ACC112 (cell line): ENCODE results near the gene ADGRG1.

ENCODE experiments used
- H2AFZ ChIP-seq: fragments of 200-600 bp; sonication (generic); one replicate; pipeline ENCODE4 v1.6.0; 2017; ENCODE audit warnings: antibody characterized with exemption, low read length; ENCODE audit not compliant: unreplicated experiment
- H3K27ac ChIP-seq: fragments of 200-600 bp; sonication (generic); 2 replicates; pipeline ENCODE4 v1.5.1; 2014; ENCODE audit warnings: low read depth, mild to moderate bottlenecking, antibody characterized with exemption, low read length, moderate library complexity
- H3K27me3 ChIP-seq: fragments of 200-600 bp; sonication (generic); 2 replicates; pipeline ENCODE4 v1.6.1; 2014; ENCODE audit warnings: mild to moderate bottlenecking, antibody characterized with exemption, low read length, moderate library complexity, mixed read lengths; ENCODE audit not compliant: insufficient read depth
- H3K36me3 ChIP-seq: fragments of 200-600 bp; sonication (generic); 2 replicates; pipeline ENCODE4 v1.6.1; 2016; ENCODE audit warnings: mild to moderate bottlenecking, antibody characterized with exemption, low read length, moderate library complexity, mixed read lengths; ENCODE audit not compliant: insufficient read depth
- H3K4me1 ChIP-seq: fragments of 200-600 bp; sonication (generic); one replicate; pipeline ENCODE4 v1.6.1; 2016; ENCODE audit warnings: low read length, mixed read lengths; ENCODE audit not compliant: insufficient read depth, unreplicated experiment, control insufficient read depth
- H3K4me3 ChIP-seq: fragments of 200-600 bp; sonication (generic); 2 replicates; pipeline ENCODE4 v1.5.1; 2014; ENCODE audit warnings: mild to moderate bottlenecking, low read depth, low read length
- H3K79me2 ChIP-seq: fragments of 200-600 bp; sonication (generic); one replicate; pipeline ENCODE4 v1.6.0; 2016; ENCODE audit warnings: low read length; ENCODE audit not compliant: control insufficient read depth, unreplicated experiment, insufficient read depth

Gene ADGRG1

DNA sequence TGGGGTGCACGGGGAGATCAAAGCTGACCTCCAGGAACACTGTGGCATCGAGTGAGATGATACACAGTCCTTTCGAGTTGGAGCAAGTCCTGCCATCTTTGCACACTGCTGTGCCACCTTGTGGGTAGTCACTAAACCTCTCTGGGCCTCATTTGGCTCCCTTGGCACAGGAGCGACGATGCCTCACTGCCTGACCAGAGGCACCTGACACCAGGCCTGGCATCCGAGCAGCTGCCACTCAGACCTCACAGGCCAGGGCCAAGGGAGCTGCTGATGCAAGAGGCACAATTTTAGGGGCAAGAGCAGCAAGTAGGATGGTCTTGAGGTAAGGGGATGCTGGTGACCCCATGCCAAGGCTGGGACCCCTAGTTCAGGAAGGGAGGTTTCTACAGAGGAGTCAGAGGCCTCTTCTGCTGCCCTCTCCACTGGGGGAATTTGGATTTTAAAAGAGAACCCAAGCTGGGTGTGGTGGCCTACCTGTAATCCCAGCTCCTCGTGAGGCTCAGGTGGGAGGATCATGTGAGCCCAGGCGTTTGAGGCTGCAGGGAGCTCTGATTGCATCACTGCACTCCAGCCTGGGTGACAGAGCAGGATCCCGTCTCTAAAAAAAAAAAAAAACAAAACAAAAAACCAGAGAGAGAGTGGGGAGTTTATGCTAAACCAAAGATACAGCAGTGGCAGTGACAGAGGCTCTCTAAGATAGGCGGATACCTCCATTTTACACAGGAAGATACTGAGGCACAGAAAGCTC, 6.7 kb upstream of the ADGRG1 start:
- H3K4me3 ChIP-seq = no peak overlapping the region
- H3K79me2 ChIP-seq = no peaks in the 10 kb centered on the region
- peaks cover 21% of the 10 kb centered on the region for H3K4me1 ChIP-seq
- no peaks in the 10 kb centered on the region for H3K36me3 ChIP-seq
- no peaks in the 10 kb centered on the region for H3K27me3 ChIP-seq
- H2AFZ ChIP-seq = no peak overlapping the region
- no peak overlapping the region for H3K27ac ChIP-seq

DNA sequence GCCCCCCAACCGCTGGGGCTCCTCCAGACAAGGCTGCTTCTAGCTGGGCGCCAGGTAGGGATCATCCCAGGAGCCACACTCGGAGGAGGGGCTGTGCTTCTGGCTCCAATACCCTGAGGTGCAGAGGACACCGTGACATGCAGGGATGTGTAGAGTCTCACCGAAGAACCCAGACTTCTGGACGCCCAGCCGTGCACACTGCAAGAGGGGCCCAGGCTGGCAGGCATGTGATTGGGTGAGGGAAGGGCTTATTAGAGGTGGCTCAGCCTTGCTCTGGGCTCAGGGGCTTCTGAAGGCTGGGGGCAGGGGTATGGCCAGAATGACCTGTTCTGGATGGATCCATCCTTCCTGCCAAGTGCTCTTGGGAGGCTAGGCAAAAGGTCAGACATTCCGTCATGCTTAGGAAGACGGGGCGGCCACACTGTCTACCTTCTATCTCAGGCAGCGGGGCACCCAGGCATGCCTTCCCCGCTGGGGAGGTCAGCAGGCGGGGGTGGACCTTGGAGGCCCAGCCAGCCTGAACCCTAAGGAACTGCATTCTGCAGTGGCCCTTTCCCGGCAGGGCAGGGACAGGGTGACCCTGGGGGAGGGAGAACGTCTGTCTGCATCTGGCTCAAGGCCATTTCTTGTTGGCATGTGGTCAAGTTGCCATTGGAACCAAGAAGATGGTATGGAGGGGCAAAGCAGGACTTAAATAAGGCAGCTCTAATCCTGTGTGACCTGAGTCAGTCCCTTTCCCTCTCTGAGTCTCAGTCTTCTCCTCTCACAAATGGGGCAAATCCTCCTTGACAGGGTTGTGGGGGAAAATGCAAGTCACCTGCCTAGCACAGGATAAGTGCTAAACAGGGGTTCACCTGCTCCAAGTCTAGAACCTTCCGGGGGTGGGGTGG, 5.8 kb upstream of the ADGRG1 start:
- Histone ChIP-seq H3K27ac (no peak overlapping the region), H3K4me3 (no peak overlapping the region), H3K27me3 (no peaks in the 10 kb centered on the region), H3K79me2 (no peaks in the 10 kb centered on the region), H3K4me1 (peaks cover 28% of the 10 kb centered on the region), H2AFZ (no peak overlapping the region), H3K36me3 (no peaks in the 10 kb centered on the region)

DNA sequence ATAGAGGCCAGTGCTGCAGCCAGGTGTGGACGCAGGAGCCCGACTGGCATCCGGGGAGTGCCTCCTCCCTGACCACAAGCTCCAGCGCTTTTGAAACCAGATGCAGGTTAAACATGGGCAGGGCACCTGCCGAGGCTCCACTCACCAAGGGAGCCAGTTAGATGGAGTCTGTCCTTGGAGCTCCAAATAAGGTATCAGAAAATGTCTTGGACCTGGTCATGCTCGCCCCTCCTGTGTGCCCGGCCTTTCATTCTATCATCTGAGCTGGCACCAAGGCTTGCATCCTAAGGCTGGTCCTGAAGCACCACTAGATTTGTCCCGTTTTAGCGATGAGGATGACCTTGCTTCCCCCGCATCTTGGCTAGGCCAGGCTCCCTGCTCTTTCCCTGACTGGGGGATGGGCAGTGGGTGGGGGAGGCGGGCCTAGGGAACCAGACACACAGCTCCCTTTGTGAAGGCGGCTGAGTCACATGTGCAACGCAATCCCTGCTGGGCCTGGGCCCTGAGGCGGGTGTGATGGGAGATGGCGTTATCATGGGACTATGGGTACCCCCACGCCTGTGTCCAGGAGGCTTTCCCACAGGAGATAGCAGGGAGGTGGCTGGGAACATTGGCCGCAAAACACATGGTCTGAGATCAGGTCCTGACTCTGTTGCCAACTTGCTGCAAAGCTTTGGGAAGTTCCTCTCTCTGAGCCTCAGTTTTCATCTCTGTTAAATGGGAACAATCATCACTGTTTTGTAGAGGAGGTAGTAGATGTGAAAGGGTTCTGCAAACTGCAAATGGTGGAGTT, 5.0 kb upstream of the ADGRG1 start:
- Histone ChIP-seq H3K27ac (no peak overlapping the region), H3K4me3 (no peak overlapping the region), H3K79me2 (no peaks in the 10 kb centered on the region), H3K27me3 (no peaks in the 10 kb centered on the region), H2AFZ (no peak overlapping the region), H3K36me3 (no peaks in the 10 kb centered on the region), H3K4me1 (peaks cover 31% of the 10 kb centered on the region)

DNA sequence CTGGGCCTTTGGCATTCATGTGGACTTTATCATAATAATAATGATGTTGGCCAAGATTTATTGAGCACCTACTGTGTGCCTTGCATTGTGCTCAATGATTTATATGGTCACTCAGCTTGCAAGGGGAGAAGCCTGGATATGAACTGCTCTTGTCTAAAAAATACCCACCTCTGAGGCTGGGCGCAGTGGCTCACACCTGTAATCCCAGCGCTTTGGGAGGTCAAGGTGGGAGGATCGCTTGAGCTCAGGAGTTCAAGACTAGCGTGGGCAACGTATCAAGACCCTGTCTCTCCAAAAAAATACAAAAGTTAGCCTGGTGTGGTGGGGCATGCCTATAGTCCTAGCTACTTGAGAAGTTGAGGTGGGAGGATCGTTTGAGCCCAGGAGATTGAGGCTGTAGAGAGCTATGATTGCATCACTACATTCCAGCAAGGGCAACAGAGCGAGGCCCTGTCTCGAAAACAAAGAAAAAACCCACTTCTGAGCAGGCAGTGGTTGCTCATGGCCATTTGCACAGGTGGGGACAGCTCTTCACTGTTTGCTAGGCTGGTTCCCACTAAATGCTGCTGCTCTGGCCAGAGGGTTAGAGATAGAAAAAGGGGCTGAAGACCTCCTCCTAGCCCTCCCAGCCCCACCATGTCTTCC, 4.3 kb upstream of the ADGRG1 start:
- H3K27ac ChIP-seq = no peak overlapping the region
- no peak overlapping the region for H2AFZ ChIP-seq
- no peak overlapping the region for H3K4me3 ChIP-seq
- peaks cover 36% of the 10 kb centered on the region for H3K4me1 ChIP-seq
- no peaks in the 10 kb centered on the region for H3K79me2 ChIP-seq
- H3K27me3 ChIP-seq = no peaks in the 10 kb centered on the region
- H3K36me3 ChIP-seq = no peaks in the 10 kb centered on the region

DNA sequence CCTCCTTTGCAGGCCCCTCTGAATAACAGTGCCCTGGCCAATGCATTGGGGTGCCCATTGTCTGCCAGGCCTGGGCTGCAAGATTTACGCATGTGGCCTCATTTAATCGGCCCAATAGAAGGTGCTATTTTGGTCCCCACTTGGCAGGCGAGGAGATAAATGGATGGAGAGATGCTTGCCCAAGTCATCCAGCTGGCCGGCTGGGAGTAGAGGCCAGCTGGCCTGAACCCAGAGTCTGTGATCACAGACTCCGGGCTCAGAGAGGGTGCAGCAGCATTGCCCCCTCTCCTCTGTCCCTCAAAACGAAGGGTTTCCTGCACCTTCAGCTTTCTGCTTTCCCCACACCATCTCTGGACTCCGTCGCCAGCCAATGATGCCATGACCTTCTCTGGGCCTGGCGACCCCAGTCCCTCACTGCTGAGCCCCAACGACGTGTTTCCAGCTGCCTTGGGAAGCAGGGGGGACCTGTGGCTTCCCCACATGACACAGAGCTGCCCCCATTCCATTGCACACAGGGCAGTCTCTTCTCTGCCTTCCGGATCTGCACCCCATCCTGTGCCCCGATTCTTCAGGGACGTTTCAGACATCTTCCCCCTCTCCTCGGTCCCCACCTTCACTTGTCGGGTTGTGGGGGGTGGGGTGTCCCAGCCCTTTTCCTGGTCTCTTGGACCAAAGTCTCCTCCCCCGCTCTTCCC, 3.5 kb upstream of the ADGRG1 start:
- Histone ChIP-seq H3K4me3 (no peak overlapping the region), H3K27ac (no peak overlapping the region), H3K4me1 (peaks cover 38% of the 10 kb centered on the region), H3K79me2 (no peaks in the 10 kb centered on the region), H3K36me3 (no peaks in the 10 kb centered on the region), H2AFZ (no peak overlapping the region), H3K27me3 (no peaks in the 10 kb centered on the region)

DNA sequence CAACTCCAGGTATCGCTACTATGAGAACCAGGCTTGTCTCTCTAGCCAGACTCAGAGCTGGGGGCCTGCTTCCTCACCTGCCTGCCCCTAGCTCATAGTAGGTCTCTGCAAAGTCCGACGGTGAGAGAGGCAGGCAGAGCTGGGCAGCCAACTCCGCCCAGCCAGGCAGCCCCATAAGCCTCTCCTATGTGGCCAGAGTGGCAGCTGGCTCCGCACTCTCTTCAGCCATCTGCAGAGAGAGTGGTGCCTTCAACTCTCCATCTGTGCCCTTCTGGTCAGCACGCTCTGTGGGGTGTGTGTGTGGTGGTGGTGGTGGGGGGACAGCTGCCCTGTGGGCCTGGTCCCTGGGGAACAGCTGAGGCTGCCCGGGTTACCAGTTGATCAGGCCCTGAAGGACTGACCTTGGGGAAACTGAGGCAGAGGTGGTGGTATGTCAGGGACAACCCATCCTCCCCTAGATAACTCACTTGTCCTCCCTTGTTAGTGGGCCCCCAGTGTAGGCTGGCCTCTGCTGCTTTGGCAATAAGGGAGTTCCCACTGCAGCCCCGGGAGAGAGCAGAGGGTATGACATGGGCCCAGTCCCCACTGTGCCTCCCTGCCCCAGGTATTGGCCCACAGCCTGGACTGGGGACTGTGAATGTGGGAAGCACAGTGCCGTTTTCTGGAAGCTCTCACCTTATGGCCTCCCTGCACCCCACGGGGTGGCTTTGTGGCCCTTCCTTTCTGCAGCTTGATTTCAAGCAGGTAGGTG, 1.8 kb upstream of the ADGRG1 start:
- Histone ChIP-seq H3K79me2 (no peaks in the 10 kb centered on the region), H3K36me3 (no peaks in the 10 kb centered on the region), H3K27me3 (no peaks in the 10 kb centered on the region), H3K27ac (no peak overlapping the region), H3K4me3 (no peak overlapping the region), H2AFZ (no peak overlapping the region), H3K4me1 (peaks cover 52% of the 10 kb centered on the region)

DNA sequence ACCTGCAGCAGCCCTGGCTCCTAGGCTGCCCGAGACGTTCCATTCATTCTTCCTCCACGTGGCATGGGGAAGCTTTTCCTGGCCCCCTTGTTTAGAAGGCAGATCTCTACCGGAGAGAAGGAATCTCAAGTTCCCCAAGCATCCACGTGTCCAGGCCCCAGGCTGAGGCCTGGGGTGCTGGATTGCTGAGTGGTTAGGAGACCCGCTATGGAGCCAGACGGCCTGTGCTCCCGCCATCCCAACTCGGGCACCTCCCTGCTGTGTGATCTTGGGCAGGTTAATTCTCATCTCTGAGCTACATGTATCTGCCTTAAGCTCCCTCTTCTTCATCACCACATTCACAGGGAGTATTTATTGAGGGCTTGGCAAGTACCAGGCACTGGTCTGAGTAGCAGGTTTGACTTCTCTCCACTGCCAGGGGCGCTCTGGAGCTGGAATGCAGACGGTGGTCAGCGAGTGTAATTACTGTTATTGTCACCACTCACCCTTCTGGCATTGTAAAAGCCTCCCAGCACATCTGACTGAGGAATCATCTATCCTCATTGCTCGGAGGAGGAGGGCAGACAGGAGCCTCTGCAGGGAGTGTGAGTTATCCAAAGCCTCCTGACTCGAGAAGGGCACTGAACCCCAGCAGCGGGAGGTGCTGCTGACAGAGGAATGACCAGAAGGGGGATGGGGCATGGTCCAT, 1.1 kb upstream of the ADGRG1 start:
- Histone ChIP-seq H3K36me3 (no peaks in the 10 kb centered on the region), H3K27me3 (no peaks in the 10 kb centered on the region), H3K4me3 (peak overlapping the region; percentile 37), H2AFZ (no peak overlapping the region), H3K27ac (peak overlapping the region; percentile 92), H3K4me1 (peaks cover 58% of the 10 kb centered on the region), H3K79me2 (no peaks in the 10 kb centered on the region)

DNA sequence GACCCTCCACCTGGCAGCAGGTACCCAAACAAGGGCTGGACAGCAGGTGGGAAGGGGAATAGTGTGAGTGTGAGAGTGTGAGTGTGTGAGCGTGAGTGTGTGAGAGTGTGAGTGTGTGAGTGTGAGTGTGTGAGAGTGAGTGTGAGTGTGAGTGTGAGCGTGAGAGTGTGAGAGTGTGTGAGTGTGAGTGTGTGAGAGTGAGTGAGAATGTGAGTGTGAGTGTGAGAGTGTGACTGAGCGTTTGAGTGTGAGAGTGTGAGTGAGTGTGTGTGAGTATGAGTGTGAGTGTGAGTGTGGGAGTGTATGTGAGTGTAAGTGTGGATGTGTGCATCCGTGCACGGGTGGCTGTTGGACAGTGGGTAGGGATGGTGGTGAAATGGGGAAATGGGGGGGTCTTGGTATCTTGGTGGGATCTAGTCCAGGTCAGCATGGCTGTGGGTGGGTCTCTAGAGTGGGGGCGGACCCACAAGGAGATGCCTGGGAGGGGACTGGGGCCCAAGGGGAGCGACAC, 408 bp downstream of the ADGRG1 start:
- Histone ChIP-seq H3K4me1 (peaks cover 64% of the 10 kb centered on the region), H3K27me3 (no peaks in the 10 kb centered on the region), H2AFZ (no peak overlapping the region), H3K27ac (peak overlapping the region; percentile 92), H3K79me2 (no peaks in the 10 kb centered on the region), H3K4me3 (peak overlapping the region; percentile 72), H3K36me3 (no peaks in the 10 kb centered on the region)
